Neuron (in vitro differentiated cells): ENCODE results near the gene MRO.
"Not testable (repeated sequence)": the region's sequence is repeated elsewhere in the genome, so short reads cannot be mapped to it uniquely, and the experiment has no call there.

Experiments used
- H2AFZ ChIP-seq: one replicate; pipeline ENCODE4 v1.6.1; 2013; ENCODE audit warnings: low read depth, mild to moderate bottlenecking, inconsistent platforms, low read length, moderate library complexity
- H3K27me3 ChIP-seq: one replicate; pipeline ENCODE4 v1.6.1; 2013; ENCODE audit warnings: low read length; ENCODE audit not compliant: insufficient read depth
- H3K36me3 ChIP-seq: one replicate; pipeline ENCODE4 v1.6.1; 2013; ENCODE audit warnings: low read length; ENCODE audit not compliant: insufficient read depth
- H3K4me1 ChIP-seq: one replicate; pipeline ENCODE4 v1.6.1; 2013; ENCODE audit warnings: low read length; ENCODE audit not compliant: insufficient read depth
- H3K4me3 ChIP-seq: 2 replicates; pipeline ENCODE4 v1.5.1; 2013; ENCODE audit warnings: mild to moderate bottlenecking, low read length, moderate library complexity
- H3K9me3 ChIP-seq: one replicate; pipeline ENCODE4 v1.6.1; 2013; ENCODE audit warnings: low read length

The MRO gene

DNA sequence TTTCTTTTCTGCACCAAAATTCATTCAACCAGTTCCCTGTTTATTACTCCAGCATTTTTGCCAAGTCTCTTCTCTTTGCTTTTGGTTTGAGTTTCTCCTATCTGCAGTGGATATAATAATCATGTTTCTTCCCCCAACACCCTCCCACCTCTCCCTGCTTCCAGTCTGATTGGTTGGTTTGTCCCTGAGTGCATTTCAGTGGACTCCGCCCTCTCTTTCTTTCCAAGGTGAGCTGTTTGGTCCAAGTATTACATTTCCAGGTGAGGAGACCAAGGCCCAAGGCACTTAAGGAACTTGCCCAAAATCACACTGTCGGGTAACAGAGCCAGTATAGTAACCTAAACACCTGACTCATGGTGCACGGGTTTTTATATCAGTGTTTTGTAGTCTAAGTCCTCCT, 17.7 kb downstream of the MRO start:
- no peaks in the 10 kb centered on the region for H3K9me3 ChIP-seq
- H2AFZ ChIP-seq = no peak overlapping the region
- peaks cover 8% of the 10 kb centered on the region for H3K27me3 ChIP-seq
- no peak overlapping the region for H3K4me3 ChIP-seq
- H3K4me1 ChIP-seq = no peaks in the 10 kb centered on the region
- H3K36me3 ChIP-seq = no peaks in the 10 kb centered on the region

- no peaks in the 10 kb centered on the region for H3K9me3 ChIP-seq
- no peak overlapping the region for H2AFZ ChIP-seq
- H3K36me3 ChIP-seq = no peaks in the 10 kb centered on the region
- peaks cover 10% of the 10 kb centered on the region for H3K27me3 ChIP-seq
- H3K4me1 ChIP-seq = no peaks in the 10 kb centered on the region
- no peak overlapping the region for H3K4me3 ChIP-seq
Measured at GRCh38 chr18:50797142-50797541, 22.7 kb downstream of the MRO start.

- Histone ChIP-seq H3K4me1 (no peaks in the 10 kb centered on the region), H3K4me3 (no peak overlapping the region), H3K27me3 (peaks cover 10% of the 10 kb centered on the region), H2AFZ (no peak overlapping the region), H3K36me3 (no peaks in the 10 kb centered on the region), H3K9me3 (no peaks in the 10 kb centered on the region)
Measured at GRCh38 chr18:50796495-50796894, 23.3 kb downstream of the MRO start.

- H3K36me3 ChIP-seq = no peaks in the 10 kb centered on the region
- no peaks in the 10 kb centered on the region for H3K4me1 ChIP-seq
- peaks cover 5% of the 10 kb centered on the region for H3K27me3 ChIP-seq
- H3K9me3 ChIP-seq = no peaks in the 10 kb centered on the region
- no peak overlapping the region for H3K4me3 ChIP-seq
- H2AFZ ChIP-seq = no peak overlapping the region
Measured at GRCh38 chr18:50793641-50794565, 25.9 kb downstream of the MRO start.

DNA sequence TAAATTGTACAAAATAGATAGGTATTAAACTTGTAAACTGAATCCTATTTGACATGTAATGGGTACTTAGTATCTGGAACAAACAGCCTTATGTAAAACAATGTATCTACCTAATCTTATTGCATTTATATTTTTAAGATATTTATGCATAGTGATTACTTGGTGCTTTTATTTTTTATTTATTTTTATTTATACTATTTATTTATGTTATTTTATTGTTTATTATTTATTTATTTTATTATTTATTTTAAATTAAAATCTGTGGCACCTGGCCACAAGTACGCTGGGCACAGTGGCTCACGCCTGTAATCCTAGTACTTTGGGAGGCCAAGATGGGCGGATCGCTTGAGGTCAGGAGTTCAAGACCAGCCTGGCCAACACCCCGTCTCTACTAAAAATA, 26.9 kb downstream of the MRO start:
- Histone ChIP-seq H3K4me3 (no peak overlapping the region), H2AFZ (no peak overlapping the region), H3K27me3 (peaks cover 5% of the 10 kb centered on the region), H3K9me3 (no peaks in the 10 kb centered on the region), H3K4me1 (no peaks in the 10 kb centered on the region), H3K36me3 (no peaks in the 10 kb centered on the region)

GRCh38 chr18:50791599-50792438, 28.0 kb downstream of the MRO start:
- H2AFZ ChIP-seq = no peak overlapping the region
- no peaks in the 10 kb centered on the region for H3K9me3 ChIP-seq
- H3K27me3 ChIP-seq = peaks cover 2% of the 10 kb centered on the region
- H3K36me3 ChIP-seq = no peaks in the 10 kb centered on the region
- H3K4me3 ChIP-seq = no peak overlapping the region
- peaks cover 3% of the 10 kb centered on the region for H3K4me1 ChIP-seq

- Histone ChIP-seq H2AFZ (no peak overlapping the region), H3K36me3 (no peaks in the 10 kb centered on the region), H3K27me3 (peaks cover 1% of the 10 kb centered on the region), H3K4me3 (no peak overlapping the region), H3K9me3 (no peaks in the 10 kb centered on the region), H3K4me1 (peaks cover 4% of the 10 kb centered on the region)
Measured at GRCh38 chr18:50790948-50791347, 28.9 kb downstream of the MRO start.

DNA sequence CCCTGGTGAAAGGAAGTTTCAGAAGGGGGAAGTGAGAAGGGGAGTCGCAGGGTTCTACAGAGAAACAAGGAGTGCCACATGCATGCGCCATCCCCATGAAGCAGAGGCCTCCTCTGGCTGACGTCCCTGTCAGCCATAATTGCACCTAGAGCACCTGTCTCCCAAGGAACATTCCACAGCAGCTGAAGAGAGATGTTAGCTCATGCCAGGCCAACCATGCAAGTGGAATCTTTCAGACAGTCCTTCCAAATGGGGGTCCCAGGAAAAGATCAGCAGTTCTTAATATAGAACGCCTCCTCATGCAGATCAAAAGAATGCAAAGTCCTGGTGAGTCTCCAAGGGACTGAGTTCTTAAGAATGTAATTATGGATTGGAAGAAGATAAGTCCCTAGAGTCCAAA, 29.6 kb downstream of the MRO start:
- Histone ChIP-seq H3K4me1 (peaks cover 4% of the 10 kb centered on the region), H3K27me3 (no peaks in the 10 kb centered on the region), H3K4me3 (no peak overlapping the region), H3K36me3 (no peaks in the 10 kb centered on the region), H2AFZ (no peak overlapping the region), H3K9me3 (no peaks in the 10 kb centered on the region)

- H3K27me3 ChIP-seq = no peaks in the 10 kb centered on the region
- no peak overlapping the region for H3K4me3 ChIP-seq
- H3K9me3 ChIP-seq = no peaks in the 10 kb centered on the region
- H3K36me3 ChIP-seq = no peaks in the 10 kb centered on the region
- peaks cover 7% of the 10 kb centered on the region for H3K4me1 ChIP-seq
- H2AFZ ChIP-seq = no peak overlapping the region
Measured at GRCh38 chr18:50788284-50788683, 31.5 kb downstream of the MRO start.

DNA sequence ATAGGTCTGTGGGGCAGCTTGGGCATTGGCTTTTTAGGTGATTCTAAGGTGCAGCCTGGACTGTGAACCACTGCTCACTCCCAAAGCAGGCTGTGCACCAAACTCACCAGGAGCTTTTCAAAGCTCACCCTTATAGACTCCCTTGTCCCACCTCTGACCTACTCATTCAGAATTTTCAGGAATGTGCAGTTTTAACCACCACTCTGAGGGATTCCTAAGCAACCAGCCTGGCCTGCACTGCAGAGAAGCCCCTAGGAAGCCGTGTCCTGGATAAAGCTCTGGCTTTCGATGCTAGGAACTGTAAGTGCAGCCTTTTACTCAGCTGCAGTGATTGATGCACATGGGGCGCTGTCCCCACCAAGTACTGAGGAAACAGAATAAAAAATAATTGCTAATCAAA, 33.0 kb downstream of the MRO start:
- no peaks in the 10 kb centered on the region for H3K36me3 ChIP-seq
- no peaks in the 10 kb centered on the region for H3K27me3 ChIP-seq

GRCh38 chr18:50783553-50783952, 36.3 kb downstream of the MRO start:
- Histone ChIP-seq H3K9me3 (no peaks in the 10 kb centered on the region), H3K36me3 (no peaks in the 10 kb centered on the region), H3K27me3 (peaks cover 3% of the 10 kb centered on the region), H2AFZ (no peak overlapping the region), H3K4me1 (peaks cover 7% of the 10 kb centered on the region), H3K4me3 (no peak overlapping the region)

More for the DNA sequence above, 33.0 kb downstream of the MRO start:
- Histone ChIP-seq H2AFZ (no peak overlapping the region), H3K4me1 (peaks cover 7% of the 10 kb centered on the region), H3K9me3 (no peaks in the 10 kb centered on the region), H3K4me3 (no peak overlapping the region)

GRCh38 chr18:50779021-50779420, 40.8 kb downstream of the MRO start:
- H2AFZ ChIP-seq, H3K36me3 ChIP-seq, H3K27me3 ChIP-seq, H3K9me3 ChIP-seq, H3K4me1 ChIP-seq, H3K4me3 ChIP-seq: not testable (repeated sequence)

DNA sequence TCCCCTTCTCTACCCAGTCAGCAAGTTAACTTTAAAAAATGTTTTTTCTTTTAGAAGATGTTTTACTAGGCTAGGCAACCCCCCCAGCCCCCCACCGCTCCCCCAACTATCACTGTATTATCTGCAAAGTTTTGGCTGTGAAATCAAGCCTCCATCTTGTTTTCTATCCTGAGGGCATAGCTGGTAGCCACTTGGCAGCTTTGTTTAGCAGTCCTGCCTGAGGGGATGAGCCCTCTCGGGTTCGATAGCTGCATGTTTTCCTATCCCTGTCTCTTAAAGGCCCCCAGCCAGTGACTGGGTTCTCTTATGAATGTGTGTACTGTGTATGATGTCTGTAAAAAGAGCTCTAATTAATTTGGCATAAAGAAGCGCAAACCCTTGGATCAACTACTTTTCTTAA, 43.4 kb downstream of the MRO start:
- Histone ChIP-seq H3K4me1 (no peaks in the 10 kb centered on the region), H2AFZ (no peak overlapping the region), H3K9me3 (no peaks in the 10 kb centered on the region), H3K36me3 (no peaks in the 10 kb centered on the region), H3K4me3 (no peak overlapping the region), H3K27me3 (peaks cover 3% of the 10 kb centered on the region)
